A673 (cell line): ENCODE data around the gene MAP3K5.
A peak's percentile ranks its signal among the peaks of the same experiment; 100 is the strongest.

ENCODE experiments used
- EZH2 ChIP-seq: fragments of 200-600 bp; sonication (generic); IDR thresholded peaks from 2 replicates; pipeline ENCODE4 v1.6.1; 2017; ENCODE audit warnings: borderline replicate concordance, low read depth, mild to moderate bottlenecking, mixed read lengths, antibody characterized with exemption, low read length; ENCODE audit not compliant: poor library complexity, severe bottlenecking
- TF ChIP-seq, protein P1 (sequence below): fragments of 300-800, 200-600 bp; sonication (generic); conservative IDR thresholded peaks from 2 replicates; pipeline ENCODE4 v1.5.1; 2017; ENCODE audit warnings: low read depth, mild to moderate bottlenecking, antibody characterized with exemption, low read length, moderate library complexity, mixed read lengths

DNA sequence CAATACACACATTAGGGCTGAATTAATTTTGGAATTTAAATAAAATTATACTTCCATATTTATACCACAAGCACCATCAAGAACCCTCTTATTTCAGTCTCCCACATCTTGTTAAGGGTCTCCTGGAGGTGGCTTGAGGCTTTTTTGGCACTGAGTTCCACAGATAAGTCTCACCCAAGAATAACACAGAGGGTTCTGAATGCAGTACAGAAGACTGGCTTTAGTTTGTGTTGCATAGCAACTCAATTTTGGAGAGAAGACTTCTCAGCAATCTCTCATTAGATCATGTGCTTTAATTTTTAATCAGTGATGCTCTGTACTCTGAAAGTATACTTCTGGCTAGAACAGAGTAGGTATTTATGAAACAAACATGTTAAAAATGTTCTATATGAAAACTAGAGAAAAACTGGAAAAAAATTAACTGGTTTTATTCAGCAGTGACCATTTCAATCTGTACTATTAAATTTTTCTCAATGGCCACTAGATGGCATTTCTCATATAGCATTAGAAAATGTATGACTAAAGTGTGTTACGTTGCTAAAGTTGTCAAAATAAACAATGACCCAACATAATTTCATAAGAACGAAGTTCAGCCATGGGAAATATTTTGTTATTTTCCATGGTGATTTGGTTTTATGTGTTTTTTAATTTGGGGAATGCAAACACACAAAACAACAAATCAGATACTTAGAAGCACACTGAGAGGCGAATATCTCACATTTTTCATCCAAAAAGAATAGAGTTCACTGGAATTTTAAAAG lies 209.4 kb downstream of the MAP3K5 start:
- no peak for TF ChIP-seq EZH2
- TF ChIP-seq, protein P1, sequence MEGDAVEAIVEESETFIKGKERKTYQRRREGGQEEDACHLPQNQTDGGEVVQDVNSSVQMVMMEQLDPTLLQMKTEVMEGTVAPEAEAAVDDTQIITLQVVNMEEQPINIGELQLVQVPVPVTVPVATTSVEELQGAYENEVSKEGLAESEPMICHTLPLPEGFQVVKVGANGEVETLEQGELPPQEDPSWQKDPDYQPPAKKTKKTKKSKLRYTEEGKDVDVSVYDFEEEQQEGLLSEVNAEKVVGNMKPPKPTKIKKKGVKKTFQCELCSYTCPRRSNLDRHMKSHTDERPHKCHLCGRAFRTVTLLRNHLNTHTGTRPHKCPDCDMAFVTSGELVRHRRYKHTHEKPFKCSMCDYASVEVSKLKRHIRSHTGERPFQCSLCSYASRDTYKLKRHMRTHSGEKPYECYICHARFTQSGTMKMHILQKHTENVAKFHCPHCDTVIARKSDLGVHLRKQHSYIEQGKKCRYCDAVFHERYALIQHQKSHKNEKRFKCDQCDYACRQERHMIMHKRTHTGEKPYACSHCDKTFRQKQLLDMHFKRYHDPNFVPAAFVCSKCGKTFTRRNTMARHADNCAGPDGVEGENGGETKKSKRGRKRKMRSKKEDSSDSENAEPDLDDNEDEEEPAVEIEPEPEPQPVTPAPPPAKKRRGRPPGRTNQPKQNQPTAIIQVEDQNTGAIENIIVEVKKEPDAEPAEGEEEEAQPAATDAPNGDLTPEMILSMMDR = peak; percentile 70
